ENCODE data around the gene EXTL1. TPM values are rescaled to one million over a fixed set of nuclear protein-coding genes. Genes with fewer than 3 reads are reported as not detected.

Gene EXTL1
- total RNA-seq, 1 experiment from 2014 or later: 1.0 TPM

- DNase-seq (ENCODE audit: low read depth): no peak
Observed at GRCh38 chr1:26043765-26044164, 22.2 kb downstream of the EXTL1 start.

- no peak for DNase-seq (ENCODE audit: low read depth)
Observed at GRCh38 chr1:26044414-26044813, 22.8 kb downstream of the EXTL1 start.

GRCh38 chr1:26044971-26045721 is 23.6 kb downstream of the EXTL1 start:
- DNase-seq (ENCODE audit: low read depth): no peak

GRCh38 chr1:26045722-26046245 is 24.2 kb downstream of the EXTL1 start, which contains the start of gene SLC30A2:
Gene SLC30A2, minus strand, starts transcription at chr1:26046118. Its CDS starts 222 bp downstream, at chr1:26045896.
- DNase-seq (ENCODE audit: low read depth): no peak

GRCh38 chr1:26046246-26047095 is 24.9 kb downstream of the EXTL1 start:
- DNase-seq (ENCODE audit: low read depth): no peak

- DNase-seq (ENCODE audit: low read depth): no peak
Observed at GRCh38 chr1:26047278-26047874, 25.8 kb downstream of the EXTL1 start.

- DNase-seq (ENCODE audit: low read depth): no peak
Observed at GRCh38 chr1:26049531-26050247, 28.1 kb downstream of the EXTL1 start.

- DNase-seq (ENCODE audit: low read depth): no peak
Observed at GRCh38 chr1:26050248-26050640, 28.7 kb downstream of the EXTL1 start.

- DNase-seq (ENCODE audit: low read depth): no peak
Observed at GRCh38 chr1:26053718-26054560, 32.4 kb downstream of the EXTL1 start.

- no peak for DNase-seq (ENCODE audit: low read depth)
Observed at GRCh38 chr1:26055041-26055440, 33.5 kb downstream of the EXTL1 start.

GRCh38 chr1:26057189-26057588 is 35.6 kb downstream of the EXTL1 start:
- no peak for DNase-seq (ENCODE audit: low read depth)

- DNase-seq (ENCODE audit: low read depth): no peak
Observed at GRCh38 chr1:26058052-26058595, 36.5 kb downstream of the EXTL1 start.

GRCh38 chr1:26059906-26060305 is 38.3 kb downstream of the EXTL1 start:
- DNase-seq (ENCODE audit: low read depth): no peak

GRCh38 chr1:26060832-26061574 is 39.4 kb downstream of the EXTL1 start:
- DNase-seq (ENCODE audit: low read depth): no peak

- no peak for DNase-seq (ENCODE audit: low read depth)
Observed at GRCh38 chr1:26064553-26064952, 43.0 kb downstream of the EXTL1 start.

GRCh38 chr1:26066160-26066559 is 44.6 kb downstream of the EXTL1 start:
- DNase-seq (ENCODE audit: low read depth): no peak

GRCh38 chr1:26066857-26067256 is 45.3 kb downstream of the EXTL1 start:
- no peak for DNase-seq (ENCODE audit: low read depth)

- DNase-seq (ENCODE audit: low read depth): peak; percentile 25
Observed at GRCh38 chr1:26067432-26067911, 45.9 kb downstream of the EXTL1 start, which contains the start of gene TRIM63. Gene TRIM63, minus strand, starts transcription at chr1:26067630. Its CDS starts 136 bp downstream, at chr1:26067494.

GRCh38 chr1:26069941-26070295 is 48.3 kb downstream of the EXTL1 start:
- DNase-seq (ENCODE audit: low read depth): no peak
